Vagina (tissue), 2 donors: ENCODE data around the gene CDH13.

Experiments
- CTCF ChIP-seq, 3 experiments: fragments of 450-650 bp in 2 of 3; fragments of 200-600 bp in 1 of 3; sonication (generic) in 1 of 3; IDR thresholded peaks; one replicate each; pipeline ENCODE4 v1.5.1; 2017 to 2019; ENCODE audit warnings: antibody characterized with exemption in 3 of 3, mild to moderate bottlenecking in 2 of 3, moderate library complexity in 2 of 3
- POLR2A ChIP-seq, 2 donors: fragments of 450-650 bp; IDR thresholded peaks; one replicate each; pipeline ENCODE4 v1.6.1; 2017; ENCODE audit warnings: antibody characterized with exemption in 2 of 2, mild to moderate bottlenecking in 2 of 2, moderate library complexity in 2 of 2
- POLR2AphosphoS5 ChIP-seq, 2 donors: sonication (generic); formaldehyde crosslinking; IDR thresholded peaks; one replicate each; pipeline ENCODE4 v1.9.0; 2017; ENCODE audit warnings: antibody characterized with exemption in 2 of 2, mild to moderate bottlenecking in 2 of 2, low read depth in 1 of 2; ENCODE audit not compliant: insufficient read depth in 1 of 2

GRCh38 chr16:82660075-82660645 is 33.4 kb downstream of the CDH13 start:
- TF ChIP-seq POLR2A (IDR thresholded peaks at IDR 0.05), result no peak
- TF ChIP-seq CTCF (IDR thresholded peaks at IDR 0.05), result no peak
- no peak for TF ChIP-seq POLR2AphosphoS5 (IDR thresholded peaks at IDR 0.05; ENCODE audit: insufficient read depth in 1 of 2, low read depth in 1 of 2)
